Measurements from ENCODE around the gene CENATAC. TPM values are rescaled to one million over a fixed set of nuclear protein-coding genes. Genes with fewer than 3 reads are reported as not detected.

Gene CENATAC
- total RNA-seq, 2 experiments from 2014 or later = 47.7 to 60.6 TPM

DNA sequence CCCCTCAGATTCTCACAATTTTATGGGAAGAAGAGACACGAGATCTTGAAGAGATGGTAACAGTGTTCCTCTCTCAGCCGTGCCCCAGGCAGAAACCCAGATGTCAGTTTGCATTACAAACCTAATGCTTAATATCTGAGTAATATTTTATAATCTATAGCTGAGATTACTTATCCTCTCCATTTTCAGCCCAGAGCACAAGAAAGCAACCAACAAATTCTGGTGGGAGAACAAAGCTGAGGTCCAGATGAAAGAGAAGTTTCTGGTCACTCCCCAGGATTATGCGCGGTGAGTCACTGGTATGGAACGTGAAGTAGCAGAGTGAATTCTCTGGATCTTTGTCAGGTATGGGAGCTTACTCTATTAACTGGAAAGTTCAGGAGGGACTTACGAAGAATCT, 884 bp downstream of the CENATAC start:
- Histone ChIP-seq H3K4me2 (ENCODE audit: low read length) (peak overlapping the region; percentile 90), H3K79me2 (ENCODE audit: insufficient read depth, low read depth, low read length) (peaks cover 33% of the 10 kb centered on the region; the same call in 1 of the 2 replicates), H3K4me3 (ENCODE audit: low read depth, low read length, poor library complexity, severe bottlenecking) (peak overlapping the region; percentile 88), H3K27ac (ENCODE audit: low read depth, low read length, poor library complexity, severe bottlenecking) (peak overlapping the region; percentile 19), H3K9me2 (ENCODE audit: insufficient read depth, low read length) (no peaks in the 10 kb centered on the region), H2AFZ (ENCODE audit: low read length) (no peak overlapping the region), H4K20me1 (ENCODE audit: insufficient read depth, low read length) (no peaks in the 10 kb centered on the region), H3K9me3 (ENCODE audit: low read length) (no peaks in the 10 kb centered on the region), H3K36me3 (ENCODE audit: insufficient read depth, low read length) (peaks cover 53% of the 10 kb centered on the region), H3K4me1 (ENCODE audit: insufficient read depth, low read length, poor library complexity, severe bottlenecking) (peaks cover 19% of the 10 kb centered on the region)
- intact Hi-C loops (cut with micrococcal nuclease; ENCODE audit: unreplicated experiment) = loop anchor here (1.0 kb wide), 1 partner anchor 19 kb away; the partner anchor contains the start of genes RPS25 and TRAPPC4
- no TSS peak for BruUV-seq (replicated peaks)
- CTCF ChIA-PET (ENCODE audit: unreplicated experiment) = no interaction called here
- TF ChIP-seq, protein P1, sequence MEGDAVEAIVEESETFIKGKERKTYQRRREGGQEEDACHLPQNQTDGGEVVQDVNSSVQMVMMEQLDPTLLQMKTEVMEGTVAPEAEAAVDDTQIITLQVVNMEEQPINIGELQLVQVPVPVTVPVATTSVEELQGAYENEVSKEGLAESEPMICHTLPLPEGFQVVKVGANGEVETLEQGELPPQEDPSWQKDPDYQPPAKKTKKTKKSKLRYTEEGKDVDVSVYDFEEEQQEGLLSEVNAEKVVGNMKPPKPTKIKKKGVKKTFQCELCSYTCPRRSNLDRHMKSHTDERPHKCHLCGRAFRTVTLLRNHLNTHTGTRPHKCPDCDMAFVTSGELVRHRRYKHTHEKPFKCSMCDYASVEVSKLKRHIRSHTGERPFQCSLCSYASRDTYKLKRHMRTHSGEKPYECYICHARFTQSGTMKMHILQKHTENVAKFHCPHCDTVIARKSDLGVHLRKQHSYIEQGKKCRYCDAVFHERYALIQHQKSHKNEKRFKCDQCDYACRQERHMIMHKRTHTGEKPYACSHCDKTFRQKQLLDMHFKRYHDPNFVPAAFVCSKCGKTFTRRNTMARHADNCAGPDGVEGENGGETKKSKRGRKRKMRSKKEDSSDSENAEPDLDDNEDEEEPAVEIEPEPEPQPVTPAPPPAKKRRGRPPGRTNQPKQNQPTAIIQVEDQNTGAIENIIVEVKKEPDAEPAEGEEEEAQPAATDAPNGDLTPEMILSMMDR (conservative IDR thresholded peaks at IDR 0.05; ENCODE audit: low read length) = no peak
- TF ChIP-seq EZH2phosphoT487 (IDR thresholded peaks at IDR 0.05; ENCODE audit: borderline replicate concordance, low read depth, low read length) = no peak
- POLR2A ChIA-PET = interaction anchor here (0.6 to 0.9 kb wide), 2 partner anchors 19 to 124 kb away, joined by 3 to 4 read pairs; partner anchors contain the start of gene RPS25
- no peak for DNase-seq (ENCODE audit: low spot score)

- no peak for DNase-seq (ENCODE audit: low spot score)
- Histone ChIP-seq H2AFZ (ENCODE audit: low read length) (no peak overlapping the region), H3K27ac (ENCODE audit: low read depth, low read length, poor library complexity, severe bottlenecking) (no peak overlapping the region), H3K36me3 (ENCODE audit: insufficient read depth, low read length) (peaks cover 67% of the 10 kb centered on the region), H3K9me3 (ENCODE audit: low read length) (no peaks in the 10 kb centered on the region), H4K20me1 (ENCODE audit: insufficient read depth, low read length) (no peaks in the 10 kb centered on the region), H3K4me1 (ENCODE audit: insufficient read depth, low read length, poor library complexity, severe bottlenecking) (peaks cover 17% of the 10 kb centered on the region), H3K79me2 (ENCODE audit: insufficient read depth, low read depth, low read length) (peaks cover 31% of the 10 kb centered on the region; the same call in 1 of the 2 replicates), H3K4me2 (ENCODE audit: low read length) (no peak overlapping the region), H3K4me3 (ENCODE audit: low read depth, low read length, poor library complexity, severe bottlenecking) (no peak overlapping the region), H3K9me2 (ENCODE audit: insufficient read depth, low read length) (no peaks in the 10 kb centered on the region)
- CTCF ChIA-PET (ENCODE audit: unreplicated experiment) = no interaction called here
- TSS peak; percentile 52 for BruUV-seq (replicated peaks)
- intact Hi-C loops (cut with micrococcal nuclease; ENCODE audit: unreplicated experiment) = no loop called here
- TF ChIP-seq, protein P1 (conservative IDR thresholded peaks at IDR 0.05; ENCODE audit: low read length) = no peak
- no peak for TF ChIP-seq EZH2phosphoT487 (IDR thresholded peaks at IDR 0.05; ENCODE audit: borderline replicate concordance, low read depth, low read length)
- POLR2A ChIA-PET = interaction anchor here (0.7 to 1.3 kb wide), 2 partner anchors 18 to 106 kb away, joined by 3 read pairs; partner anchors contain the start of gene C2CD2L
Measured at GRCh38 chr11:119000906-119001305, 3.0 kb downstream of the CENATAC start.

GRCh38 chr11:119006656-119007055, 8.7 kb downstream of the CENATAC start:
- Histone ChIP-seq H3K27ac (ENCODE audit: low read depth, low read length, poor library complexity, severe bottlenecking) (no peak overlapping the region), H4K20me1 (ENCODE audit: insufficient read depth, low read length) (no peaks in the 10 kb centered on the region), H3K79me2 (ENCODE audit: insufficient read depth, low read depth, low read length) (no peaks in the 10 kb centered on the region), H3K9me2 (ENCODE audit: insufficient read depth, low read length) (no peaks in the 10 kb centered on the region), H3K4me3 (ENCODE audit: low read depth, low read length, poor library complexity, severe bottlenecking) (no peak overlapping the region), H3K4me1 (ENCODE audit: insufficient read depth, low read length, poor library complexity, severe bottlenecking) (no peaks in the 10 kb centered on the region), H3K4me2 (ENCODE audit: low read length) (no peak overlapping the region), H2AFZ (ENCODE audit: low read length) (no peak overlapping the region), H3K36me3 (ENCODE audit: insufficient read depth, low read length) (peaks cover 74% of the 10 kb centered on the region), H3K9me3 (ENCODE audit: low read length) (no peaks in the 10 kb centered on the region)
- DNase-seq (ENCODE audit: low spot score) = no peak
- CTCF ChIA-PET (ENCODE audit: unreplicated experiment) = no interaction called here
- POLR2A ChIA-PET = interaction anchor here (0.8 to 0.9 kb wide), 2 partner anchors 9 to 430 kb away, joined by 3 read pairs; no protein-coding TSS in a partner anchor
- intact Hi-C loops (cut with micrococcal nuclease; ENCODE audit: unreplicated experiment) = no loop called here
- BruUV-seq (replicated peaks) = no TSS peak
- TF ChIP-seq EZH2phosphoT487 (IDR thresholded peaks at IDR 0.05; ENCODE audit: borderline replicate concordance, low read depth, low read length) = no peak
- TF ChIP-seq, protein P1 (conservative IDR thresholded peaks at IDR 0.05; ENCODE audit: low read length) = no peak
